Testis (tissue), 3 donors: ENCODE data around the gene BNC2. TPM values are rescaled to one million over a fixed set of nuclear protein-coding genes. Genes with fewer than 3 reads are reported as not detected.

Source experiments
- DNase-seq: peaks from one replicate; pipeline ENCODE4 v3.0.0-alpha.2; 2019
- H3K27ac ChIP-seq, 2 donors: fragments of 200-600 bp; sonication (generic); one replicate each; pipeline ENCODE4 v1.5.1; 2019
- H3K27me3 ChIP-seq: fragments of 200-600 bp; sonication (generic); one replicate; pipeline ENCODE4 v1.5.1; 2019
- H3K36me3 ChIP-seq: fragments of 200-600 bp; sonication (generic); one replicate; pipeline ENCODE4 v1.5.1; 2017; ENCODE audit warnings: low read depth; ENCODE audit errors: missing control alignments
- H3K4me1 ChIP-seq: fragments of 200-600 bp; sonication (generic); one replicate; pipeline ENCODE4 v1.5.1; 2019
- H3K4me3 ChIP-seq, 2 donors: fragments of 200-600 bp; sonication (generic); one replicate each; pipeline ENCODE4 v1.5.1; 2017 to 2019
- H3K9me3 ChIP-seq: fragments of 200-600 bp; sonication (generic); one replicate; pipeline ENCODE4 v1.5.1; 2017
- POLR2A ChIP-seq: fragments of 450-650 bp; IDR thresholded peaks from one replicate; pipeline ENCODE4 v1.6.1; 2017; ENCODE audit warnings: antibody characterized with exemption, mild to moderate bottlenecking, moderate library complexity
- WGBS, 2 donors: methylation state at CpG; one replicate each; pipeline ENCODE4 v1.1.5; 2018; 5-methylcytosine and 5-hydroxymethylcytosine counted together
- intact Hi-C: fragments of 100-400 bp; cut with DNase I; formaldehyde crosslinking; loops from one replicate; pipeline ENCODE4 v1.15.1; 2023; ENCODE audit warnings: low total_unique reads
- polyA plus RNA-seq: library from polyadenylated mRNA; stranded (reverse); fragments of 350-450 nt; fragmentation: Illumina TruSeq; extraction: RNeasy Lipid Tissue Mini Kit (QIAGEN cat#74804); gene quantifications from one replicate; pipeline ENCODE4 v1.2.3, GENCODE V29; 2014; ENCODE audit warnings: low read depth, low replicate concordance; ENCODE audit not compliant: insufficient read depth
- total RNA-seq, 2 donors: library from RNA; depleted of rRNA; stranded (reverse); fragments of >200 nt; gene quantifications; one replicate each; pipeline ENCODE4 v1.2.3, GENCODE V29; 2016
- TF ChIP-seq, protein P1 (sequence below), 3 experiments: fragments of 450-650 bp in 2 of 3; fragments of 200-600 bp in 1 of 3; sonication (generic) in 1 of 3; IDR thresholded peaks; one replicate each; pipeline ENCODE4 v1.5.1; 2016 to 2019; ENCODE audit warnings: antibody characterized with exemption in 3 of 3, mild to moderate bottlenecking in 2 of 3, moderate library complexity in 1 of 3

Gene BNC2
- total and polyA plus RNA-seq, 3 donors from 2014 or later: 14.6 to 35.2 (median 32.0) TPM

DNA sequence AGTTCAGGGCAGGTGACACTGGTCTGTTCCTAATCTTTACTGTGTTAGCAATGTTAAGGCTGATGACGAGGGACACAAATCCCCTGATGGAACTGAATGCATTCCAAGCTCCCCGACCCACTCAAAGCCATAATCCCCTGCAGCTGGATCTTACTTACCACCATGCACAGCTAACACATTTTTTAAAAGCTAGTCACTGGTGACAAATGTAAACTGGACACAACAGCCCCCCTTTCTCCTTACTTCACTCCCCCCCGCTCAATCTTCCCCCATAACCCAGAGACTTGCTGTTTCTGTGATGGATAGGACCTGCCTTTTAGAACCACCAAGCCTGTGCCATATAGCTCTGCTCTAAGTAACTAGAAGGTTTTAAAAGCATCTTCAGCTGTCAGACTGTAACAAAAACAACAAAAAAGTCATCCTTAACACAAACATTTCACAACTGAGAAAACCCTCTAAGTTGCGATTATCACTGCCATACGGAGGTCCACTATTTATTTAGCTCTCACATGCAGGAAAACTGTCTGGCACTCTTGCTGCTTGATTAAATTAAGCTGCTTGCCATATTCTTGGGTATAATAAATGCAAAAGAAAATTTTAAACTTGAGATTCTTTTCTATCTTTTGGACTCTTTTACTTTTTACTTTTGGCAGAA is 44.4 kb downstream of the BNC2 start:
- Histone ChIP-seq H3K27ac (no peak overlapping the region), H3K36me3 (no peaks in the 10 kb centered on the region), H3K27me3 (no peaks in the 10 kb centered on the region), H3K9me3 (no peaks in the 10 kb centered on the region), H3K4me1 (peaks cover 11% of the 10 kb centered on the region), H3K4me3 (no peak overlapping the region)
- TF ChIP-seq, protein P1, sequence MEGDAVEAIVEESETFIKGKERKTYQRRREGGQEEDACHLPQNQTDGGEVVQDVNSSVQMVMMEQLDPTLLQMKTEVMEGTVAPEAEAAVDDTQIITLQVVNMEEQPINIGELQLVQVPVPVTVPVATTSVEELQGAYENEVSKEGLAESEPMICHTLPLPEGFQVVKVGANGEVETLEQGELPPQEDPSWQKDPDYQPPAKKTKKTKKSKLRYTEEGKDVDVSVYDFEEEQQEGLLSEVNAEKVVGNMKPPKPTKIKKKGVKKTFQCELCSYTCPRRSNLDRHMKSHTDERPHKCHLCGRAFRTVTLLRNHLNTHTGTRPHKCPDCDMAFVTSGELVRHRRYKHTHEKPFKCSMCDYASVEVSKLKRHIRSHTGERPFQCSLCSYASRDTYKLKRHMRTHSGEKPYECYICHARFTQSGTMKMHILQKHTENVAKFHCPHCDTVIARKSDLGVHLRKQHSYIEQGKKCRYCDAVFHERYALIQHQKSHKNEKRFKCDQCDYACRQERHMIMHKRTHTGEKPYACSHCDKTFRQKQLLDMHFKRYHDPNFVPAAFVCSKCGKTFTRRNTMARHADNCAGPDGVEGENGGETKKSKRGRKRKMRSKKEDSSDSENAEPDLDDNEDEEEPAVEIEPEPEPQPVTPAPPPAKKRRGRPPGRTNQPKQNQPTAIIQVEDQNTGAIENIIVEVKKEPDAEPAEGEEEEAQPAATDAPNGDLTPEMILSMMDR (IDR thresholded peaks at IDR 0.05): no peak
- TF ChIP-seq POLR2A: no peak
- WGBS, 2 donors: 79 to 80% methylated on average over 5 of the region's 5 CpGs
- DNase-seq: no peak
- intact Hi-C loops: no loop called here

- H3K27ac ChIP-seq: no peak overlapping the region
Measured at GRCh38 chr9:16825331-16825725, 45.1 kb downstream of the BNC2 start.

GRCh38 chr9:16824545-16825330 is 45.7 kb downstream of the BNC2 start:
- no peak for DNase-seq
- WGBS, 2 donors: 66 to 73% methylated on average over 8 of the region's 8 CpGs

More at GRCh38 chr9:16825331-16825725, 45.1 kb downstream of the BNC2 start:
- Histone ChIP-seq H3K4me1 (peaks cover 11% of the 10 kb centered on the region), H3K27me3 (no peaks in the 10 kb centered on the region), H3K9me3 (no peaks in the 10 kb centered on the region), H3K36me3 (no peaks in the 10 kb centered on the region), H3K4me3 (no peak overlapping the region)
- intact Hi-C loops: no loop called here
- DNase-seq: no peak
- TF ChIP-seq, protein P1 (IDR thresholded peaks at IDR 0.05): no peak
- no peak for TF ChIP-seq POLR2A

GRCh38 chr9:16823906-16824305 is 46.6 kb downstream of the BNC2 start:
- TF ChIP-seq POLR2A: no peak
- TF ChIP-seq, protein P1 (IDR thresholded peaks at IDR 0.05): no peak

More at GRCh38 chr9:16824545-16825330, 45.7 kb downstream of the BNC2 start:
- Histone ChIP-seq H3K4me3 (no peak overlapping the region), H3K27ac (no peak overlapping the region), H3K36me3 (no peaks in the 10 kb centered on the region), H3K9me3 (no peaks in the 10 kb centered on the region), H3K27me3 (no peaks in the 10 kb centered on the region), H3K4me1 (peaks cover 11% of the 10 kb centered on the region)
- TF ChIP-seq, protein P1 (IDR thresholded peaks at IDR 0.05): no peak
- TF ChIP-seq POLR2A: no peak
- intact Hi-C loops: no loop called here

More at GRCh38 chr9:16823906-16824305, 46.6 kb downstream of the BNC2 start:
- H3K4me3 ChIP-seq: no peak overlapping the region
- H3K27me3 ChIP-seq: no peaks in the 10 kb centered on the region
- no peak overlapping the region for H3K27ac ChIP-seq
- WGBS, 2 donors: 80 to 90% methylated on average over 2 of the region's 2 CpGs
- no peaks in the 10 kb centered on the region for H3K9me3 ChIP-seq
- peaks cover 8% of the 10 kb centered on the region for H3K4me1 ChIP-seq
- no peak for DNase-seq
- no peaks in the 10 kb centered on the region for H3K36me3 ChIP-seq
- intact Hi-C loops: no loop called here
